GM19035 (cell line): ENCODE measurements around the gene SLC12A5.
"Not testable (repeated sequence)": the region's sequence is repeated elsewhere in the genome, so short reads cannot be mapped to it uniquely, and the experiment has no call there.

Source experiments
- ATAC-seq: cut with Tn5 transposase; IDR thresholded peaks from one replicate; pipeline ENCODE4 v1.9.1; 2021; ENCODE audit not compliant: unreplicated experiment

The SLC12A5 gene

GRCh38 chr20:46028772-46029371 is at the start of gene SLC12A5:
Gene SLC12A5 (plus strand): TSS chr20:46029215. CDS start chr20:46029345, 130 bp downstream.
- no peak for ATAC-seq

- ATAC-seq: no peak
Observed at GRCh38 chr20:45981261-45981660, 47.8 kb upstream of the SLC12A5 start.

GRCh38 chr20:45983279-45983743 is 45.7 kb upstream of the SLC12A5 start:
- no peak for ATAC-seq

- no peak for ATAC-seq
Observed at GRCh38 chr20:45985573-45985972, 43.4 kb upstream of the SLC12A5 start.

GRCh38 chr20:45987108-45987780 is 41.8 kb upstream of the SLC12A5 start:
- no peak for ATAC-seq

- ATAC-seq: not testable (repeated sequence)
Observed at GRCh38 chr20:45988830-45989229, 40.2 kb upstream of the SLC12A5 start.

GRCh38 chr20:45991616-45992015 is 37.4 kb upstream of the SLC12A5 start:
- ATAC-seq: no peak

GRCh38 chr20:45993197-45993951 is 35.6 kb upstream of the SLC12A5 start:
- no peak for ATAC-seq

- no peak for ATAC-seq
Observed at GRCh38 chr20:45994761-45995493, 34.1 kb upstream of the SLC12A5 start.

GRCh38 chr20:45995495-45996097 is 33.4 kb upstream of the SLC12A5 start:
- not testable (repeated sequence) for ATAC-seq

GRCh38 chr20:45997187-45997586 is 31.8 kb upstream of the SLC12A5 start:
- ATAC-seq: no peak

- ATAC-seq: no peak
Observed at GRCh38 chr20:45998337-45998736, 30.7 kb upstream of the SLC12A5 start.

- no peak for ATAC-seq
Observed at GRCh38 chr20:45998761-45999160, 30.3 kb upstream of the SLC12A5 start.

GRCh38 chr20:45999557-46000261 is 29.3 kb upstream of the SLC12A5 start:
- no peak for ATAC-seq

GRCh38 chr20:46000262-46000996 is 28.6 kb upstream of the SLC12A5 start:
- ATAC-seq: no peak

GRCh38 chr20:46001498-46001897 is 27.5 kb upstream of the SLC12A5 start:
- ATAC-seq: no peak

GRCh38 chr20:46002008-46002407 is 27.0 kb upstream of the SLC12A5 start:
- no peak for ATAC-seq

GRCh38 chr20:46004187-46004586 is 24.8 kb upstream of the SLC12A5 start:
- ATAC-seq: no peak

- no peak for ATAC-seq
Observed at GRCh38 chr20:46004889-46005473, 24.0 kb upstream of the SLC12A5 start.
